Astrocyte of the spinal cord (primary cell): Measurements from ENCODE around the gene TNS4.

ENCODE experiments used
- DNase-seq: peaks from one replicate; pipeline ENCODE4 v3.0.0; 2011; ENCODE audit warnings: low read depth, low spot score
- H3K4me3 ChIP-seq: 2 replicates; pipeline ENCODE4 v1.5.1; 2011; ENCODE audit warnings: low read depth, mild to moderate bottlenecking, low read length, moderate library complexity
- in situ Hi-C: cut with HindIII; loops from 2 replicates; pipeline ENCODE4 v1.10.0; 2017; ENCODE audit warnings: low sequenced_read_pairs
- TF ChIP-seq, protein P1 (sequence below): IDR thresholded peaks from 2 replicates; pipeline ENCODE4 v1.5.1; 2012; ENCODE audit warnings: low read depth, mild to moderate bottlenecking, low read length, inconsistent platforms

TNS4 gene

DNA sequence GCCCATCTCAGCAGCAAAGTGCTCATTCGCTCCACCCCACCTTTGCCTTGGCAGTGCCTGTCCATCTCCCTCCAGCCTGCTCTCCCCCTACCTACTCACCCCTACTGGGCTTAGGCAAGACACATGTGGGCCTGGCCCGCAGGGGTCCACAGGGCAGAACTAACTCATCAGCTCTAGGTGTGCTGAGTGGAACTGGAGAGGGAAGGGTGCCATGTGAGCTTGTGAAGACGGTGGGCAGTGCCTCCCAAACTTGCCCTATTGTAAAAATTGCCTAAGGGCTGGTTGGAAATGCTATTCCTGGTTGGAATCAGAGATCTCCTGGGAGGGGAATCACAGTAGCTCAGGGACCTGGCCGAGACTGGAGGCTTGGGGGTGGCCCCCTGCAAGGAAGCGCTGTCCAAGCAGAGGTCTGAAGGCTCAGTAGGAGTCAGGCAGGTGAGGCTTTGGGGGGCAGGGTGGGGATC is 29.1 kb upstream of the TNS4 start:
- H3K4me3 ChIP-seq, result no peak overlapping the region
- DNase-seq, result no peak
- TF ChIP-seq, protein P1, sequence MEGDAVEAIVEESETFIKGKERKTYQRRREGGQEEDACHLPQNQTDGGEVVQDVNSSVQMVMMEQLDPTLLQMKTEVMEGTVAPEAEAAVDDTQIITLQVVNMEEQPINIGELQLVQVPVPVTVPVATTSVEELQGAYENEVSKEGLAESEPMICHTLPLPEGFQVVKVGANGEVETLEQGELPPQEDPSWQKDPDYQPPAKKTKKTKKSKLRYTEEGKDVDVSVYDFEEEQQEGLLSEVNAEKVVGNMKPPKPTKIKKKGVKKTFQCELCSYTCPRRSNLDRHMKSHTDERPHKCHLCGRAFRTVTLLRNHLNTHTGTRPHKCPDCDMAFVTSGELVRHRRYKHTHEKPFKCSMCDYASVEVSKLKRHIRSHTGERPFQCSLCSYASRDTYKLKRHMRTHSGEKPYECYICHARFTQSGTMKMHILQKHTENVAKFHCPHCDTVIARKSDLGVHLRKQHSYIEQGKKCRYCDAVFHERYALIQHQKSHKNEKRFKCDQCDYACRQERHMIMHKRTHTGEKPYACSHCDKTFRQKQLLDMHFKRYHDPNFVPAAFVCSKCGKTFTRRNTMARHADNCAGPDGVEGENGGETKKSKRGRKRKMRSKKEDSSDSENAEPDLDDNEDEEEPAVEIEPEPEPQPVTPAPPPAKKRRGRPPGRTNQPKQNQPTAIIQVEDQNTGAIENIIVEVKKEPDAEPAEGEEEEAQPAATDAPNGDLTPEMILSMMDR, result no peak
- in situ Hi-C loops, result no loop called here

DNA sequence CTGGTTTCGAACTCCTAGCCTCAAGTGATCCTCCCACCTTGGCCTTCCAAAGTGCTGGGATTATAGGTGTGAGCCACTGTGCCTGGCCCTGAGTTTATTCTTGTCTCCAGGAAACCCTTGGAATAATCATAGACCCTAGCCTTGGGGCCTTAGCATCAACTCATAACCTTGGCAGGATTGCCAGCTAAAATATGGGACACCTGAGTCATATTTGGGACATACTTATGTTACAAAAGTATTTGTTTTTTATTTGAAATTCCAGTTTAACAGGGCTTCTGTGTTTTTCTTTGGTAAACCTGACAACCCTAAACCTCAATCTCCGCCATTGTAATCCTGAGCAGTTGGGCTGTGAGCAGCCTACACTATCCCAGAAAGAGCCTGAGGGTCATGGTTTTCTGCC is 28.6 kb upstream of the TNS4 start:
- no peak for DNase-seq
- TF ChIP-seq, protein P1, result no peak
- in situ Hi-C loops, result no loop called here
- no peak overlapping the region for H3K4me3 ChIP-seq

DNA sequence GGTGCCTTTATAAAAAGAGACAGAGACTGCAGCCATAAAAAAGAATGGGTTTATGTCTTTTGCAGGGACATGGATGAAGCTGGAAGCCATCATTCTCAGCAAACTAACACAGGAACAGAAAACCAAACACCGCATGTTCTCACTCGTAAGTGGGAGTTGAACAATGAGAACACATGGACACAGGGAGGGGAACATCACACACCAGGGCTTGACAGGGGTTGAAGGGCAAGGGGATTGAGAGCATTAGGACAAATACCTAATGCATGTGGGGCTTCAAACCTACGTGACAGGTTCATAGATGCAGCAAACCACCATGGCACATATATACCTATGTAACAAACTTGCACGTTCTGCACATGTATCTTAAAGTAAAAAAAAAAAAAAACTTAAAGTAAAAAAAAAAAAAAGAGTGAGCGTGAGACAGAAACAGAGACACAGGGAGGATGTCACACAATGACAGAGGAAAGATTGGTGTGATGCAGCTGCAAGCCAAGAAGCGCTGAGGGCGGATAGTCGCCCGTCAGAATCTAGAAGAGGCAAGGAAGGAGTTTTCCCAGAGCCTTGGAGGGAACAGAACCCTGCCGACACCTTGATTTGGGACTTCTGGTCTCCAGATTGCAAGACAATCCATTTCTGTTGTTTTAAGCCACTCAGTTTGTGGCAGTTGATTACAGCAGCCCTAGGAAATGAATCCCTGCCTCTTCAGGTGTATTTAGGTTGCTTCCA is 27.4 kb upstream of the TNS4 start:
- no peak for DNase-seq
- no peak overlapping the region for H3K4me3 ChIP-seq
- in situ Hi-C loops, result no loop called here
- TF ChIP-seq, protein P1, result no peak

DNA sequence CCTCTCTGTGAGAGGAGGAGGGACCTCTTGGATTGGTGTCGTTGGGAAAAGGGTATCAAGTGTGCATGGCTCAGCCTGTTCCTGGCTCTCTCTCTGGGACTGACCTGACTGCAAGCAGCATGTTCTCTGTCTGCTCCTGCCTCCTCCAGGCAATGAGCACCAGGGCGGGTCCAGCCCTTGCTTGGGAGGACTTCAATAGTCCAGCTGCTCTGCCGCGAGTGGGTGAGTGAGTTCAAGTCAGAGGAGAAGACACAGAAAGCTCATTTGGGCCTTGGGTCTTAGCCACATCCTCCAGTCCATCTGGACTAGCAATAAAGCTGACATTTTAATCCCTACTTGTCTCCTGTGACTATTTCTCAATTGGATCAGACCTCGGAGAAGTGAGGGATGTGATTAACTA is 25.2 kb upstream of the TNS4 start:
- in situ Hi-C loops, result no loop called here
- no peak overlapping the region for H3K4me3 ChIP-seq
- DNase-seq, result no peak
- TF ChIP-seq, protein P1, result no peak

DNA sequence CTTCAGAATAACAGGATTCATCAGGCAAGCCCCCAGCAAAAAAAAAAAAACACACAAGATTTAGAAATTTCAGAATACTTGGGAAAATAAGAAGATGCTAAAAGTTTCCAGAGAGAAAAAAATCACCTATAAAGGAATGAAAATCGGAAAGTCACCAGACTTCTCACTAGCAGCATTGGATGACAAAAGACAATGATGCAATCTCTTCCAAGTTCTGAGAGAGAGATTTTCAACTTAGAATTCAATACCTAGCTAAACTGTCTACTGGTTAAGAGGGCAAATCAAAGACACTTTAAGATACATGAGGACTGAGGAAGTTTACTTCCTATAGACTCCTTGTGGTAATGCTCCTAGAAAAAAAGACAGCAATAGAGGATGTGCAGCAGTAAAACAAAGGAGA is 23.9 kb upstream of the TNS4 start:
- TF ChIP-seq, protein P1, result no peak
- no peak for DNase-seq
- in situ Hi-C loops, result no loop called here
- H3K4me3 ChIP-seq, result no peak overlapping the region

DNA sequence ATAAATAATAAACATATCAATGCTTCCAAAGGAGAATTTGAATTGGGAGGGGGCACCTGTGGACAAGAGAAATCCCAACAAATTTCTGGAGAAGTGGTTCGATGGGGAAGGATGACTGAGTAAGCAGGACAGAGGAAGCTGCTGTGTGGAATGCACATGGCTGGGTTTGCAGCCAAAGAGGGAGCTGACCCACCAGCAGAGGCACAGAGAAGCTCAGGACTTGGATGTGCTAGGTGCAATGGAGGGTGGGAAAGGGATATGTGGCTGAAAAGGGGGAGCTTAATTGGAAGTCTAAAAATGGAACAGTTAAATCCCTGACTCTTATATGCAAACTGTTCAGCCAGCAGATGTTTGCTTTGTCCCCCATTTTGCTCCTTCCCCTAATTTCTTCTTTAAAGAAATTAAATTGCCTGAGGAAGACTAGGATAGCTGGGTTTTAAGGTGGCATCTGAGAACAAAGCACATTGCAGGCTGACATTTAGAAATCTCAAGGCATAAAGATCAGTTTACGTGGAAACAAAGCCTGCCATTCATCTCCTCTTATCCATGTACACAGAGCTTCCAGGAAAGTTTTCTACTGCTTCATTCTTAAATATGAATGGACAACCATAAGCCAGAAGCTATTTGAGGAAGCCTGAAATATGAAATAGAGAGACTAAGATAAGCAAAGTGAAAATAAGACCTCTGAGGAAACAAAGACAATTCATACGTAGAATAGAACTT is 23.0 kb upstream of the TNS4 start:
- TF ChIP-seq, protein P1, result no peak
- in situ Hi-C loops, result no loop called here
- H3K4me3 ChIP-seq, result no peak overlapping the region
- DNase-seq, result no peak
